NB4 (cell line): ENCODE measurements around the gene LGR4.

Source experiments
- POLR2A ChIP-seq: IDR thresholded peaks from 2 replicates; pipeline ENCODE4 v1.6.1; 2011; ENCODE audit warnings: mild to moderate bottlenecking; ENCODE audit not compliant: insufficient read length; ENCODE audit errors: extremely low read depth
- TF ChIP-seq, protein P1 (sequence below): IDR thresholded peaks from 2 replicates; pipeline ENCODE4 v1.6.1; 2011; ENCODE audit warnings: low read depth, low read length
- TF ChIP-seq, protein P2 (sequence below): IDR thresholded peaks from one replicate; pipeline ENCODE4 v1.5.1; 2012; ENCODE audit warnings: low read depth, low read length

DNA sequence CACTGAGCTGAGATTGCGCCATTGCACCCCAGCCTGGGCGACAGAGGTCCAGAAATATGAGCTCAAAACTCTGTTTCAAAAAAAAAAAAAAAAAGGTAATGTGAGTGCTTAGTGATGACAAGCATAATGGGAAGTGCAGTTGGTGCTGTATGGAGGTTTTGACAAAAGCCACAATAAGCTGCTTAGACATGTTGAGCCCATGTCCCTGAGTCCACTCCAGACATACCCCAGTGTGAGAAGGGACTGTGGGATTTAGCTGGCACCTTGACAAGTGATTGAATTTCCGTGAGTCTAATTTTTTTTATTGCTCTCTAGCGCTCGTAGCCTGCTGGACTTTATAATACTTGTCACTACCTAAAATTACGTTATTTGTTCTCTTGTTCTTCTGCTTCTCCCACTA is 15.1 kb upstream of the LGR4 start:
- TF ChIP-seq, protein P1, sequence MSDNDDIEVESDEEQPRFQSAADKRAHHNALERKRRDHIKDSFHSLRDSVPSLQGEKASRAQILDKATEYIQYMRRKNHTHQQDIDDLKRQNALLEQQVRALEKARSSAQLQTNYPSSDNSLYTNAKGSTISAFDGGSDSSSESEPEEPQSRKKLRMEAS = no peak
- TF ChIP-seq, protein P2, sequence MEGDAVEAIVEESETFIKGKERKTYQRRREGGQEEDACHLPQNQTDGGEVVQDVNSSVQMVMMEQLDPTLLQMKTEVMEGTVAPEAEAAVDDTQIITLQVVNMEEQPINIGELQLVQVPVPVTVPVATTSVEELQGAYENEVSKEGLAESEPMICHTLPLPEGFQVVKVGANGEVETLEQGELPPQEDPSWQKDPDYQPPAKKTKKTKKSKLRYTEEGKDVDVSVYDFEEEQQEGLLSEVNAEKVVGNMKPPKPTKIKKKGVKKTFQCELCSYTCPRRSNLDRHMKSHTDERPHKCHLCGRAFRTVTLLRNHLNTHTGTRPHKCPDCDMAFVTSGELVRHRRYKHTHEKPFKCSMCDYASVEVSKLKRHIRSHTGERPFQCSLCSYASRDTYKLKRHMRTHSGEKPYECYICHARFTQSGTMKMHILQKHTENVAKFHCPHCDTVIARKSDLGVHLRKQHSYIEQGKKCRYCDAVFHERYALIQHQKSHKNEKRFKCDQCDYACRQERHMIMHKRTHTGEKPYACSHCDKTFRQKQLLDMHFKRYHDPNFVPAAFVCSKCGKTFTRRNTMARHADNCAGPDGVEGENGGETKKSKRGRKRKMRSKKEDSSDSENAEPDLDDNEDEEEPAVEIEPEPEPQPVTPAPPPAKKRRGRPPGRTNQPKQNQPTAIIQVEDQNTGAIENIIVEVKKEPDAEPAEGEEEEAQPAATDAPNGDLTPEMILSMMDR = no peak
- TF ChIP-seq POLR2A = no peak
